Measurements from ENCODE around the gene ACVR1B.

DNA sequence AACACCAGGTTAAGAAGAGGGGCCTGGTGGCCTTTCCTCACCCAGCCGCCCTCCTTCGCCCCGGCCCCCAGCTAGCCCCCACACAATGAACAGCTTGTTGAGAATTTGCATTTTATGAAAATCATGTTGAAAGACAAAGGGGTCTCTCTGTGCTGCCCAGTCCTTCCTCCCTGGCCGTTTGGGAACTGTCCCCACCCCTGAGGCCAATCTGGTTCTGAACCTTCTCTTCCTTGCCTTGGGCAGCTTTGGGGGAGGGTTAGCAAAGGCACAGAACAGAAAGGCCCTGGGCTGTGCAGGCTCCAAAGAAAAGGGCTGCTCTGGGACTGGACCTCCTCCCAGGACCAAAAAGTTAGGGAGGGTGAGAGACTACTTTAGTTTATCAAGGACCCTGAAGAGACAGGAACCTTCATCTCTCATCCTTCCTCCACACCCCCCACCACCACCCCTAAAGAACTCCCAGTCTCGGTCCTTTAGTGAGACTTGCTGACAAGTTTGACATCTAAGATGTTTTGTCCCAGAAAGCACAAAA, 56.5 kb downstream of the ACVR1B start:
- TF ChIP-seq, protein P1, sequence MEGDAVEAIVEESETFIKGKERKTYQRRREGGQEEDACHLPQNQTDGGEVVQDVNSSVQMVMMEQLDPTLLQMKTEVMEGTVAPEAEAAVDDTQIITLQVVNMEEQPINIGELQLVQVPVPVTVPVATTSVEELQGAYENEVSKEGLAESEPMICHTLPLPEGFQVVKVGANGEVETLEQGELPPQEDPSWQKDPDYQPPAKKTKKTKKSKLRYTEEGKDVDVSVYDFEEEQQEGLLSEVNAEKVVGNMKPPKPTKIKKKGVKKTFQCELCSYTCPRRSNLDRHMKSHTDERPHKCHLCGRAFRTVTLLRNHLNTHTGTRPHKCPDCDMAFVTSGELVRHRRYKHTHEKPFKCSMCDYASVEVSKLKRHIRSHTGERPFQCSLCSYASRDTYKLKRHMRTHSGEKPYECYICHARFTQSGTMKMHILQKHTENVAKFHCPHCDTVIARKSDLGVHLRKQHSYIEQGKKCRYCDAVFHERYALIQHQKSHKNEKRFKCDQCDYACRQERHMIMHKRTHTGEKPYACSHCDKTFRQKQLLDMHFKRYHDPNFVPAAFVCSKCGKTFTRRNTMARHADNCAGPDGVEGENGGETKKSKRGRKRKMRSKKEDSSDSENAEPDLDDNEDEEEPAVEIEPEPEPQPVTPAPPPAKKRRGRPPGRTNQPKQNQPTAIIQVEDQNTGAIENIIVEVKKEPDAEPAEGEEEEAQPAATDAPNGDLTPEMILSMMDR (IDR thresholded peaks at IDR 0.05; ENCODE audit: extremely low read depth in 1 of 2, insufficient read depth in 1 of 2, low read depth in 1 of 2, low read length in 2 of 2) = no peak
- no peak for TF ChIP-seq POLR2AphosphoS5 (IDR thresholded peaks at IDR 0.05; ENCODE audit: insufficient read depth, low read depth, low read length)
- no peak for TF ChIP-seq EZH2 (IDR thresholded peaks at IDR 0.05; ENCODE audit: borderline replicate concordance, low read depth, low read length, severe bottlenecking)
- TF ChIP-seq POLR2A (IDR thresholded peaks at IDR 0.05; ENCODE audit: low read depth, low read length) = no peak
- TF ChIP-seq MYC (IDR thresholded peaks at IDR 0.05; ENCODE audit: low read depth, low read length) = no peak
